Smooth muscle cell (in vitro differentiated cells): ENCODE data around the gene FAM171A2. TPM values are rescaled to one million over a fixed set of nuclear protein-coding genes. Genes with fewer than 3 reads are reported as not detected.

Source experiments
- DNase-seq: peaks from one replicate; lab custom pipeline; 2025; ENCODE audit not compliant: unreplicated experiment; lab: John Stamatoyannopoulos, UW
- H2AFZ ChIP-seq: fragments of 200-600 bp; sonication (generic); 2 replicates; pipeline ENCODE4 v1.6.0; 2016; ENCODE audit warnings: antibody characterized with exemption, low read depth, mild to moderate bottlenecking
- H3F3A ChIP-seq: fragments of 200-600 bp; sonication (generic); 2 replicates; pipeline ENCODE4 v1.6.0; 2017; ENCODE audit warnings: antibody characterized with exemption, low read depth
- H3K27ac ChIP-seq: fragments of 200-600 bp; sonication (generic); 2 replicates; pipeline ENCODE4 v1.5.1; 2016; ENCODE audit warnings: low read depth, mild to moderate bottlenecking
- H3K27me3 ChIP-seq: fragments of 200-600 bp; sonication (generic); 2 replicates; pipeline ENCODE4 v1.6.1; 2016; ENCODE audit warnings: low read depth, mild to moderate bottlenecking
- H3K36me3 ChIP-seq: fragments of 200-600 bp; sonication (generic); 2 replicates; pipeline ENCODE4 v1.5.1; 2016; ENCODE audit warnings: low read depth
- H3K4me1 ChIP-seq: fragments of 200-600 bp; sonication (generic); 2 replicates; pipeline ENCODE4 v1.5.1; 2016; ENCODE audit warnings: low read depth
- H3K4me2 ChIP-seq: fragments of 200-600 bp; sonication (generic); 2 replicates; pipeline ENCODE4 v1.6.0; 2016; ENCODE audit warnings: mild to moderate bottlenecking
- H3K4me3 ChIP-seq: fragments of 200-600 bp; sonication (generic); 2 replicates; pipeline ENCODE4 v1.5.1; 2016; ENCODE audit warnings: mild to moderate bottlenecking
- H3K79me2 ChIP-seq: fragments of 200-600 bp; sonication (generic); 2 replicates; pipeline ENCODE4 v1.6.0; 2016; ENCODE audit warnings: low read depth, mild to moderate bottlenecking
- H3K9ac ChIP-seq: fragments of 200-600 bp; sonication (generic); 2 replicates; pipeline ENCODE4 v1.6.0; 2016; ENCODE audit warnings: low read depth
- H3K9me3 ChIP-seq: fragments of 200-600 bp; sonication (generic); replicated peaks from 2 replicates; pipeline ENCODE4 v1.5.1; 2016; ENCODE audit warnings: low read depth
- H4K20me1 ChIP-seq: fragments of 200-600 bp; sonication (generic); 2 replicates; pipeline ENCODE4 v1.6.0; 2016; ENCODE audit warnings: low read depth
- WGBS: methylation state at CpG from one replicate; pipeline ENCODE4 v1.1.7; 2016; ENCODE audit warnings: low lambda C conversion rate; 5-methylcytosine and 5-hydroxymethylcytosine counted together
- polyA plus RNA-seq: library from polyadenylated mRNA; unstranded; fragments of >200 nt; fragmentation: Nextera tagmentation; extraction: Ambion mirVana; gene quantifications from 2 replicates; pipeline ENCODE4 v1.2.1, GENCODE V29; 2016
- total RNA-seq: library from RNA; depleted of rRNA; stranded (reverse); fragments of >200 nt; gene quantifications from 2 replicates; pipeline ENCODE4 v1.2.3, GENCODE V29; 2014
- TF ChIP-seq, protein P1 (sequence below): fragments of 200-600 bp; sonication (generic); IDR thresholded peaks from 2 replicates; pipeline ENCODE4 v1.5.1; 2017; ENCODE audit warnings: borderline replicate concordance, mild to moderate bottlenecking, antibody characterized with exemption; ENCODE audit not compliant: insufficient read depth, poor library complexity, severe bottlenecking

FAM171A2 gene
- total and polyA plus RNA-seq, 2 experiments from 2014 or later: 28.4 to 31.5 TPM

- 98% methylated on average over 6 of the region's 6 CpGs for WGBS
- Histone ChIP-seq H3K4me3 (no peak overlapping the region), H2AFZ (no peak overlapping the region), H3K4me2 (no peak overlapping the region), H3K27ac (no peak overlapping the region), H3K36me3 (no peaks in the 10 kb centered on the region), H3K4me1 (no peaks in the 10 kb centered on the region), H3K9ac (no peak overlapping the region), H4K20me1 (no peaks in the 10 kb centered on the region), H3K79me2 (no peaks in the 10 kb centered on the region), H3K27me3 (peaks cover 13% of the 10 kb centered on the region), H3K9me3 (no peaks in the 10 kb centered on the region), H3F3A (no peaks in the 10 kb centered on the region)
- DNase-seq: no peak
- TF ChIP-seq, protein P1, sequence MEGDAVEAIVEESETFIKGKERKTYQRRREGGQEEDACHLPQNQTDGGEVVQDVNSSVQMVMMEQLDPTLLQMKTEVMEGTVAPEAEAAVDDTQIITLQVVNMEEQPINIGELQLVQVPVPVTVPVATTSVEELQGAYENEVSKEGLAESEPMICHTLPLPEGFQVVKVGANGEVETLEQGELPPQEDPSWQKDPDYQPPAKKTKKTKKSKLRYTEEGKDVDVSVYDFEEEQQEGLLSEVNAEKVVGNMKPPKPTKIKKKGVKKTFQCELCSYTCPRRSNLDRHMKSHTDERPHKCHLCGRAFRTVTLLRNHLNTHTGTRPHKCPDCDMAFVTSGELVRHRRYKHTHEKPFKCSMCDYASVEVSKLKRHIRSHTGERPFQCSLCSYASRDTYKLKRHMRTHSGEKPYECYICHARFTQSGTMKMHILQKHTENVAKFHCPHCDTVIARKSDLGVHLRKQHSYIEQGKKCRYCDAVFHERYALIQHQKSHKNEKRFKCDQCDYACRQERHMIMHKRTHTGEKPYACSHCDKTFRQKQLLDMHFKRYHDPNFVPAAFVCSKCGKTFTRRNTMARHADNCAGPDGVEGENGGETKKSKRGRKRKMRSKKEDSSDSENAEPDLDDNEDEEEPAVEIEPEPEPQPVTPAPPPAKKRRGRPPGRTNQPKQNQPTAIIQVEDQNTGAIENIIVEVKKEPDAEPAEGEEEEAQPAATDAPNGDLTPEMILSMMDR: no peak
These were observed 19.3 kb upstream of the FAM171A2 start for GRCh38 chr17:44382917-44383316.

- TF ChIP-seq, protein P1: no peak
- Histone ChIP-seq H3K4me2 (no peak overlapping the region), H3K4me3 (no peak overlapping the region), H3K27me3 (peaks cover 13% of the 10 kb centered on the region), H4K20me1 (no peaks in the 10 kb centered on the region), H2AFZ (no peak overlapping the region), H3K79me2 (no peaks in the 10 kb centered on the region), H3K4me1 (no peaks in the 10 kb centered on the region), H3K36me3 (no peaks in the 10 kb centered on the region), H3K27ac (no peak overlapping the region), H3K9me3 (no peaks in the 10 kb centered on the region), H3K9ac (no peak overlapping the region), H3F3A (no peaks in the 10 kb centered on the region)
- no peak for DNase-seq
- WGBS: 93% methylated on average over 4 of the region's 4 CpGs
These were observed 18.2 kb upstream of the FAM171A2 start for GRCh38 chr17:44381810-44382305.

DNA sequence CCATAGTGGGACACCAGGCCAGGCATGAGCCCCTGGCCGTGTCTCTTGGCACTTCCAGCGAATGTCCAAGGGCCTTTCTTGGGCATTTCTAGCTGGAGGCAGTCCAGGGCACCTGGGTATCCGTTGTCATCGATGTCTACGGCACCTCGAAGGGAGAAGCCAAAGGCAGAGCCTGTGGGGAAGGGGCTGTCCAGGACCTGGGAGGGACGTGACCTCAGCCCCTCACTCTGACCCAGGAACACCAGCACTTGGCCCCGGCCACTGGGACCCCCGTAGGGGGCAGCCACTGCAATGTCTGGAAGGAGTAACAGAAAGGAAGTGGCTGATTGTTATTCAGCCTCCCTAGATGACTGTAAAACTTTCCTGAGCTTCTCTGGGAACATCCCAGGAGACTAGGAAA is 17.1 kb upstream of the FAM171A2 start:
- no peak overlapping the region for H3K4me3 ChIP-seq
- WGBS: 86% methylated on average over 9 of the region's 9 CpGs
- H3F3A ChIP-seq: no peaks in the 10 kb centered on the region
- H3K9me3 ChIP-seq: no peaks in the 10 kb centered on the region
- H3K4me2 ChIP-seq: no peak overlapping the region
- TF ChIP-seq, protein P1: no peak
- no peaks in the 10 kb centered on the region for H3K4me1 ChIP-seq
- DNase-seq: no peak
- H3K27ac ChIP-seq: no peak overlapping the region
- H4K20me1 ChIP-seq: no peaks in the 10 kb centered on the region
- peaks cover 13% of the 10 kb centered on the region for H3K27me3 ChIP-seq
- H2AFZ ChIP-seq: no peak overlapping the region
- no peak overlapping the region for H3K9ac ChIP-seq
- no peaks in the 10 kb centered on the region for H3K79me2 ChIP-seq
- H3K36me3 ChIP-seq: no peaks in the 10 kb centered on the region

GRCh38 chr17:44379887-44380286 is 16.2 kb upstream of the FAM171A2 start:
- WGBS: 94% methylated on average over 10 of the region's 10 CpGs
- Histone ChIP-seq H3K79me2 (no peaks in the 10 kb centered on the region), H3K27ac (no peak overlapping the region), H3K27me3 (peaks cover 12% of the 10 kb centered on the region), H2AFZ (no peak overlapping the region), H4K20me1 (no peaks in the 10 kb centered on the region), H3F3A (no peaks in the 10 kb centered on the region), H3K36me3 (no peaks in the 10 kb centered on the region), H3K4me3 (no peak overlapping the region), H3K9me3 (no peaks in the 10 kb centered on the region), H3K9ac (no peak overlapping the region), H3K4me2 (no peak overlapping the region), H3K4me1 (no peaks in the 10 kb centered on the region)
- TF ChIP-seq, protein P1: no peak
- DNase-seq: no peak
